SK-N-SH treated with all-trans-retinoic acid at 6 μM for 48 hours (cell line): ENCODE data around the gene PAK4.

Source experiments
- ARNTL ChIP-seq: fragments of 450-650 bp; formaldehyde crosslinking; IDR thresholded peaks from 2 replicates; pipeline ENCODE4 v1.5.0; 2020; ENCODE audit warnings: low read depth, mild to moderate bottlenecking, moderate library complexity, borderline replicate concordance
- BACH2 ChIP-seq: fragments of 250-450 bp; sonication (Bioruptor Pico); IDR thresholded peaks from 2 replicates; pipeline ENCODE4 v1.9.0; 2021; ENCODE audit warnings: mild to moderate bottlenecking, borderline replicate concordance
- CSDC2 ChIP-seq: fragments of 250-450 bp; sonication (Bioruptor Pico); IDR thresholded peaks from 2 replicates; pipeline ENCODE4 v1.5.0; 2020; ENCODE audit warnings: mild to moderate bottlenecking, moderate library complexity
- GLIS3 ChIP-seq: fragments of 250-450 bp; sonication (Bioruptor Pico); IDR thresholded peaks from 2 replicates; pipeline ENCODE4 v1.5.0; 2020; ENCODE audit warnings: mild to moderate bottlenecking, moderate library complexity
- OSR1 ChIP-seq: fragments of 250-450 bp; sonication (Bioruptor Pico); IDR thresholded peaks from 2 replicates; pipeline ENCODE4 v1.8.0; 2022; ENCODE audit warnings: moderate library complexity, mild to moderate bottlenecking, inconsistent platforms
- PPARA ChIP-seq: fragments of 250-450 bp; sonication (Bioruptor Pico); IDR thresholded peaks from 2 replicates; pipeline ENCODE4 v1.5.0; 2020; ENCODE audit warnings: mild to moderate bottlenecking, borderline replicate concordance
- RARB ChIP-seq: fragments of 250-450 bp; sonication (Bioruptor Pico); IDR thresholded peaks from 2 replicates; pipeline ENCODE4 v1.8.0; 2021; ENCODE audit warnings: mild to moderate bottlenecking, moderate library complexity
- TOX ChIP-seq: fragments of 250-450 bp; sonication (Bioruptor Pico); IDR thresholded peaks from 2 replicates; pipeline ENCODE4 v1.8.0; 2021; ENCODE audit warnings: mild to moderate bottlenecking, moderate library complexity, borderline replicate concordance
- ZC3H10 ChIP-seq: fragments of 250-450 bp; sonication (Bioruptor Pico); IDR thresholded peaks from 2 replicates; pipeline ENCODE4 v1.5.1; 2021; ENCODE audit warnings: mild to moderate bottlenecking, moderate library complexity
- ZFP3 ChIP-seq: fragments of 250-450 bp; sonication (Bioruptor Pico); IDR thresholded peaks from 2 replicates; pipeline ENCODE4 v1.5.0; 2020; ENCODE audit warnings: mild to moderate bottlenecking, moderate library complexity
- TF ChIP-seq, protein P1 (sequence below): fragments of 250-450 bp; sonication (Bioruptor Pico); IDR thresholded peaks from 2 replicates; pipeline ENCODE4 v1.5.0; 2020; ENCODE audit warnings: mild to moderate bottlenecking, moderate library complexity

- TF ChIP-seq PPARA (CRISPR knock-in tag) (no peak), GLIS3 (CRISPR knock-in tag) (no peak), CSDC2 (CRISPR knock-in tag) (no peak), BACH2 (CRISPR knock-in tag) (no peak), RARB (CRISPR knock-in tag) (no peak), ARNTL (CRISPR knock-in tag) (no peak), ZC3H10 (CRISPR knock-in tag) (no peak), TOX (CRISPR knock-in tag) (no peak), ZFP3 (CRISPR knock-in tag) (no peak), OSR1 (CRISPR knock-in tag) (no peak)
- TF ChIP-seq, protein P1, sequence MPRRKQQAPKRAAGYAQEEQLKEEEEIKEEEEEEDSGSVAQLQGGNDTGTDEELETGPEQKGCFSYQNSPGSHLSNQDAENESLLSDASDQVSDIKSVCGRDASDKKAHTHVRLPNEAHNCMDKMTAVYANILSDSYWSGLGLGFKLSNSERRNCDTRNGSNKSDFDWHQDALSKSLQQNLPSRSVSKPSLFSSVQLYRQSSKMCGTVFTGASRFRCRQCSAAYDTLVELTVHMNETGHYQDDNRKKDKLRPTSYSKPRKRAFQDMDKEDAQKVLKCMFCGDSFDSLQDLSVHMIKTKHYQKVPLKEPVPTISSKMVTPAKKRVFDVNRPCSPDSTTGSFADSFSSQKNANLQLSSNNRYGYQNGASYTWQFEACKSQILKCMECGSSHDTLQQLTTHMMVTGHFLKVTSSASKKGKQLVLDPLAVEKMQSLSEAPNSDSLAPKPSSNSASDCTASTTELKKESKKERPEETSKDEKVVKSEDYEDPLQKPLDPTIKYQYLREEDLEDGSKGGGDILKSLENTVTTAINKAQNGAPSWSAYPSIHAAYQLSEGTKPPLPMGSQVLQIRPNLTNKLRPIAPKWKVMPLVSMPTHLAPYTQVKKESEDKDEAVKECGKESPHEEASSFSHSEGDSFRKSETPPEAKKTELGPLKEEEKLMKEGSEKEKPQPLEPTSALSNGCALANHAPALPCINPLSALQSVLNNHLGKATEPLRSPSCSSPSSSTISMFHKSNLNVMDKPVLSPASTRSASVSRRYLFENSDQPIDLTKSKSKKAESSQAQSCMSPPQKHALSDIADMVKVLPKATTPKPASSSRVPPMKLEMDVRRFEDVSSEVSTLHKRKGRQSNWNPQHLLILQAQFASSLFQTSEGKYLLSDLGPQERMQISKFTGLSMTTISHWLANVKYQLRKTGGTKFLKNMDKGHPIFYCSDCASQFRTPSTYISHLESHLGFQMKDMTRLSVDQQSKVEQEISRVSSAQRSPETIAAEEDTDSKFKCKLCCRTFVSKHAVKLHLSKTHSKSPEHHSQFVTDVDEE (CRISPR knock-in tag): no peak
Measured at GRCh38 chr19:39163621-39164020, 38.0 kb downstream of the PAK4 start.
